ENCODE data around the gene PHAX. TPM values are rescaled to one million over a fixed set of nuclear protein-coding genes. Genes with fewer than 3 reads are reported as not detected.
"Not testable (repeated sequence)": the region's sequence is repeated elsewhere in the genome, so short reads cannot be mapped to it uniquely, and the experiment has no call there.

Gene PHAX
- total RNA-seq, 2 donors from 2014 or later, result 23.4 to 27.4 TPM

GRCh38 chr5:126615286-126615685, 14.5 kb downstream of the PHAX start:
- H3K27me3 ChIP-seq (replicated peaks; ENCODE audit: insufficient read depth), result no peaks in the 10 kb centered on the region
- no peak overlapping the region for H3K27ac ChIP-seq
- ATAC-seq (ENCODE audit: insufficient number of reproducible peaks, low FRiP score, low read depth) (no peak), DNase-seq (ENCODE audit: low spot score) (no peak)
- H3K4me1 ChIP-seq (ENCODE audit: control insufficient read depth in 1 of 2, low read depth in 2 of 2), result no peaks in the 10 kb centered on the region
- TF ChIP-seq CTCF (IDR thresholded peaks at IDR 0.05), result no peak
- H3K9me3 ChIP-seq, result no peaks in the 10 kb centered on the region
- H3K4me3 ChIP-seq, result no peak overlapping the region
- H3K36me3 ChIP-seq, result peaks cover 26% of the 10 kb centered on the region

- ATAC-seq (ENCODE audit: insufficient number of reproducible peaks, low FRiP score, low read depth); H3K4me3 ChIP-seq; H3K27me3 ChIP-seq (replicated peaks; ENCODE audit: insufficient read depth); H3K27ac ChIP-seq; DNase-seq (ENCODE audit: low spot score); H3K4me1 ChIP-seq (ENCODE audit: control insufficient read depth in 1 of 2, low read depth in 2 of 2); H3K9me3 ChIP-seq: not testable (repeated sequence)
- H3K36me3 ChIP-seq, result peaks cover 25% of the 10 kb centered on the region
Measured at GRCh38 chr5:126617603-126618002, 16.9 kb downstream of the PHAX start.

DNA sequence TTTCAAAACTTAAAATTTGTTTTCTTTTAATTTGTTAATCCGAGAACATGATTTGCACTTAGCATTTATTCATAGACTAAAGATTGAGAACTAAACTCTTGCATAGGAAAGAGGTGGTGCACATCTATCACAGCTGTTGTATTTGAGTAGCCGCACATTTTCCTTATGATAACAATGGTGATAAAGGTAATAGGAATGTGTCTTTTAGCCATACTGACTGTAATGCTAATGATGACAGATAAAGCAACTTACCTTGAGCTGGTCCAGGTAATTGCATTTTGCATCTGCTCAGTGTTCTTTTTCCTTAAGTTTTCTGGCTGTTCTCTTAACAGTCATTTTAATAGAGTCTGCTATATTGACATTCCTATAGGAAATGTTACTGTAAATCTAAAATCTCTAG, 19.0 kb downstream of the PHAX start:
- DNase-seq (ENCODE audit: low spot score) (no peak), ATAC-seq (ENCODE audit: insufficient number of reproducible peaks, low FRiP score, low read depth) (no peak)
- H3K4me1 ChIP-seq (ENCODE audit: control insufficient read depth in 1 of 2, low read depth in 2 of 2), result no peaks in the 10 kb centered on the region
- no peak overlapping the region for H3K4me3 ChIP-seq
- no peaks in the 10 kb centered on the region for H3K9me3 ChIP-seq
- H3K27ac ChIP-seq, result no peak overlapping the region
- no peaks in the 10 kb centered on the region for H3K27me3 ChIP-seq (replicated peaks; ENCODE audit: insufficient read depth)
- H3K36me3 ChIP-seq, result peaks cover 23% of the 10 kb centered on the region
- no peak for TF ChIP-seq CTCF (IDR thresholded peaks at IDR 0.05)

- no peak overlapping the region for H3K27ac ChIP-seq
- no peaks in the 10 kb centered on the region for H3K27me3 ChIP-seq (replicated peaks; ENCODE audit: insufficient read depth)
- no peak overlapping the region for H3K4me3 ChIP-seq
- ATAC-seq (ENCODE audit: insufficient number of reproducible peaks, low FRiP score, low read depth) (no peak), DNase-seq (ENCODE audit: low spot score) (no peak)
- peaks cover 19% of the 10 kb centered on the region for H3K36me3 ChIP-seq
- no peaks in the 10 kb centered on the region for H3K4me1 ChIP-seq (ENCODE audit: control insufficient read depth in 1 of 2, low read depth in 2 of 2)
- H3K9me3 ChIP-seq, result no peaks in the 10 kb centered on the region
- no peak for TF ChIP-seq CTCF (IDR thresholded peaks at IDR 0.05)
Measured at GRCh38 chr5:126624534-126624933, 23.8 kb downstream of the PHAX start.

DNA sequence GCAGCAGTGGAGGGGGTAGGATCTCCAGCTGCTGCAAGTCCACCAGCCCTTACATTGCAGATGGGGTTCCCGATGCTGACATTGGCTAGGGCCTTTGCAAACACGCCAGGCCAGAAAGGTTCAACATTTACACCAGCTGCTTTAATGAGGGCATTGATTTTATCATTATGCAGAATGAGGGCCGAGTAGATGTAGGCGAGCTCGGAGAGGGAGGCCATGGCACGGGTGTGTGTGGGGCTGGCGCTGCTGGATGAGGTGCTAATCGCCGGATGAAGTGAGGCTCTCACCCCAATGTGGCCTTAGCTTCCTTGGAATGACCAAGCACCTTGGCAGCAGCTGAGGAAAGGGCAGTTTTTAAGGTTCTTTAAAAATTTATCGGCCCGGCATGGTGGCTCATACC, 27.4 kb downstream of the PHAX start:
- no peak for TF ChIP-seq CTCF (IDR thresholded peaks at IDR 0.05)
- Histone ChIP-seq H3K4me1 (ENCODE audit: control insufficient read depth in 1 of 2, low read depth in 2 of 2) (no peaks in the 10 kb centered on the region), H3K9me3 (no peaks in the 10 kb centered on the region), H3K27me3 (replicated peaks; ENCODE audit: insufficient read depth) (no peaks in the 10 kb centered on the region), H3K4me3 (no peak overlapping the region), H3K27ac (no peak overlapping the region), H3K36me3 (peaks cover 11% of the 10 kb centered on the region)
- no peak for ATAC-seq (ENCODE audit: insufficient number of reproducible peaks, low FRiP score, low read depth)
- DNase-seq (ENCODE audit: low spot score), result no peak

DNA sequence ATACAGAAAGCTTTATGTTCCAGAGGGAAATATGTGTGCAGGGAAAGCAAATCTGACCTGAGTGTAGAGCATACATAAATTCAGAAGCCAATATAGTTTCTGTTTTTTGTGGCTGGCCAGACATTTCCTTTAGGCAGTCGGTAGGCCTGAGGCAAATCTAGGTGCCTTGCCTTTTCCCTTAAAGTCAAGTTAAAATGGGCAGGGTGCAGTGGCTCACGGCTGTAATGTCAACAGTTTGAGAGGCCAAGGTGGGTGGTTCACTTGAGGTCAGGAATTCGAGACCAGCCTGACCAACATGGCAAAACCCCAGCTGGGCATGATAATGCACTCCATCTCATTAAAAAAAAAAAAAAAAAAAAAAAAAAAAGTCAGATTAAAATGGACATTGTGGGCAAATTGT, 31.2 kb downstream of the PHAX start:
- no peaks in the 10 kb centered on the region for H3K9me3 ChIP-seq
- H3K4me3 ChIP-seq, result no peak overlapping the region
- TF ChIP-seq CTCF (IDR thresholded peaks at IDR 0.05), result no peak
- ATAC-seq (ENCODE audit: insufficient number of reproducible peaks, low FRiP score, low read depth) (no peak), DNase-seq (ENCODE audit: low spot score) (no peak)
- no peaks in the 10 kb centered on the region for H3K27me3 ChIP-seq (replicated peaks; ENCODE audit: insufficient read depth)
- H3K4me1 ChIP-seq (ENCODE audit: control insufficient read depth in 1 of 2, low read depth in 2 of 2), result no peaks in the 10 kb centered on the region
- no peak overlapping the region for H3K27ac ChIP-seq
- no peaks in the 10 kb centered on the region for H3K36me3 ChIP-seq

All from thoracic aorta (tissue), 2 donors.